SHP77 treated with DMSO at 0.1 percent for 48 hours (cell line): ENCODE data around the gene CROCC2.
A peak's percentile ranks its signal among the peaks of the same experiment; 100 is the strongest.

Experiments used
- DNase-seq: peaks from one replicate; lab custom pipeline; 2025; lab: John Stamatoyannopoulos, UW

The CROCC2 gene

GRCh38 chr2:240906141-240906910 lies at the start of gene CROCC2:
Gene CROCC2, plus strand, starts transcription at chr2:240906336. Its CDS starts 178 bp downstream, at chr2:240906514.
- no peak for DNase-seq

- peak; percentile 39 for DNase-seq
Measured at GRCh38 chr2:240857039-240858008, 48.8 kb upstream of the CROCC2 start.

GRCh38 chr2:240858321-240858720 lies 47.8 kb upstream of the CROCC2 start:
- no peak for DNase-seq

- DNase-seq = no peak
Measured at GRCh38 chr2:240858871-240859270, 47.3 kb upstream of the CROCC2 start.

DNA sequence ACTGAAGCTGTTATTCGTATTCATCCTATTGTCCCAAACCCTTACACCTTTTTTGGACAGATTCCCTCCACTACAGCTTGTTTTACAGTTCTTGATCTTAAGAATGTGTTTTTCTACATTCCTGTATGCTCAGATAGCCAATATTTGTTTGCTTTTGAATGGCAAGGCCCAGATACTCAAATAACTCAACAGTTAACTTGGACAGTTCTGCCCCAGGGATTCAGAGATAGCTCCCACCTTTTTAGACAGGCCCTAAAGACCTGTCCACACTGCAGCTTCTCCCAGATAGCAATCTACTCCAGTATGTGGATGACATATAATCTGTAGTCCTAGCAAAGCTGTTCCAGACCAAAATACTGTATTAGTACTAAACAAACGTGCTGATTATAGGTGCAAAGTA lies 44.6 kb upstream of the CROCC2 start:
- no peak for DNase-seq

DNA sequence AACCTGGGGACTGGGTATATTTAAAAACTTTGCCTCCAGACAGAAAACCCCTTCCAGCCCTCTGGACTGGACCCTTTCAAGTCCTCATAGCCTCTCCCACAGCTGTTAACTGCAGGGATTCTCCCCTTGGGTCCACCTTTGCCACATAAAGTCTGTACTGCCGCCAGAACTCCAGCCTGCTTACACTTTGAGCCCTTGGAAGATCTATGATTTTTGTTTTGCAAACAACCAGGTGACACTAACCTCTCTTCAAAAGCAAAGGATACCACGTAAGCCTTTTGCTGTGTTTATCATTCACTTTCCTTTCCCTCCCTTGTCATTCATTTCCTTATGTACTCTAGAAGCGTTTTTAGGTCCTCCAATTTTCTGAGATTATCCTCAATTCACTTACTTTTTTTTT lies 41.7 kb upstream of the CROCC2 start:
- no peak for DNase-seq

- DNase-seq = no peak
Measured at GRCh38 chr2:240865391-240865790, 40.7 kb upstream of the CROCC2 start.

DNA sequence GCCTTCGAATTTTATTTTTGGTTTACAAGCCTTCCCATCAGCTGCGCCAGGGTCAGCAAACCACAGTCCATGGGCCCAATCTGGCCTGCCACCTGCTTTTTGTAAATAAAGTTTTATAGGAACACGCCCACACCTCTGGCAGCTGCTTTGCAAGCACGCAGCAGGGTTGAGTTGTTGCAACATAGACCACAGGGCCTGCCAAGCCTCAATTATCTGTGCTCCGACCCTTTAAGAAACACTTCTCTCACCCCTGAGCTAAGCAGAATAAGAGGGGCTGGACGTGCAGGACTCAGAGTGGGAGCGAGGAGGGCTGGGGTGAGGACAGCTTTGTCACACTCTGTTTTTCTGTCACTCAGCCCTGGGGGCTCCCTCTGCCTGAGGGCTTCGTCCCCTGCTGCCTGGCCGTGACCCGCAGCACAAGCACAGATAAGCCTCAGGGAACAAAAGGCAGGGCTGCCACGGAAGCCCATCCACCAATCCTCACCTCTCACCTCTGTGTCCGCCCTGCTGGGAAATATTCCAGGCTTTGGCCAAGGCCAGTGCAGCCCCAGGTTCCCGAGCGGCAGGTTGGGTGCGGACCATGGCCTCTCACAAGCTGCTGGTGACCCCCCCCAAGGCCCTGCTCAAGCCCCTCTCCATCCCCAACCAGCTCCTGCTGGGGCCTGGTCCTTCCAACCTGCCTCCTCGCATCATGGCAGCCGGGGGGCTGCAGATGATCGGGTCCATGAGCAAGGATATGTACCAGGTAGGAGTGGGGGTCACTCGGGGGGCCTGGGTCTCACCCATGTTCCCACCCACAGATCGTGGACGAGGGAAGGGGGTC lies 37.6 kb upstream of the CROCC2 start, which contains the start of gene AGXT:
Gene AGXT (plus strand): TSS at position 539 of the 823 bp plus-strand sequence. CDS start 42 bp downstream, at position 581.
- peak; percentile 68 for DNase-seq

DNA sequence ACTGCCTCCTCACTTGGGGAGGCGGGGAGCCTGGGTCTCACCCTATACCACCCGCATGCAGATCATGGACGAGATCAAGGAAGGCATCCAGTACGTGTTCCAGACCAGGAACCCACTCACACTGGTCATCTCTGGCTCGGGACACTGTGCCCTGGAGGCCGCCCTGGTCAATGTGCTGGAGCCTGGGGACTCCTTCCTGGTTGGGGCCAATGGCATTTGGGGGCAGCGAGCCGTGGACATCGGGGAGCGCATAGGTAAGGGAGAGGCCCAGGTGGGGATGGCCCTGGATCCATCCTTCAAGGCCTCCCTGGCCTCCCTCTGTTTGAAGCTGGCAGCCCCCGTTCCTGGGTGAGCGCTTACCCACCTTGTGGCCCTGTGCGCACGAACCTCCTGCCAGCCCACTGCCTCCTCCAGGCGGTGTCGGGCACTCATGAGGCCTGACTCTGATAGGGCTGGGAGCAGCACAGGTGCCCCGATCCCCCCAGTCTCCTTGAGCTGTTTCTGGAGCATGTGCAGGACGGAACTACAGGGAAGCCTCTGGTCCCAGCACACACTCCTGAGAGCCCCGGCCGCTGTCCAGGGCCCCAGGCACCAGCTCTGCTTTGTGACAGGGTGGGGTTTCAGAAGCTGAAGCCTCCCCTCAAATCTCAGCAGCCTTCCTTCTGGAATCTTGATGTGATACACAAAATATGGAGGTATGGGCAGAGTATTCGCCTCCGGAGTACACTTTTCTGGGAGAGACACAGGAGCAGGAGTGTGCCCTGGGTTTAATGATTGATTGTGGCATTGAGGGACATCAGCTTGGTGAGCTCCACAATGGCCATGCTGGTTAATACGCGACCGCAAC lies 36.8 kb upstream of the CROCC2 start:
- DNase-seq = no peak

DNA sequence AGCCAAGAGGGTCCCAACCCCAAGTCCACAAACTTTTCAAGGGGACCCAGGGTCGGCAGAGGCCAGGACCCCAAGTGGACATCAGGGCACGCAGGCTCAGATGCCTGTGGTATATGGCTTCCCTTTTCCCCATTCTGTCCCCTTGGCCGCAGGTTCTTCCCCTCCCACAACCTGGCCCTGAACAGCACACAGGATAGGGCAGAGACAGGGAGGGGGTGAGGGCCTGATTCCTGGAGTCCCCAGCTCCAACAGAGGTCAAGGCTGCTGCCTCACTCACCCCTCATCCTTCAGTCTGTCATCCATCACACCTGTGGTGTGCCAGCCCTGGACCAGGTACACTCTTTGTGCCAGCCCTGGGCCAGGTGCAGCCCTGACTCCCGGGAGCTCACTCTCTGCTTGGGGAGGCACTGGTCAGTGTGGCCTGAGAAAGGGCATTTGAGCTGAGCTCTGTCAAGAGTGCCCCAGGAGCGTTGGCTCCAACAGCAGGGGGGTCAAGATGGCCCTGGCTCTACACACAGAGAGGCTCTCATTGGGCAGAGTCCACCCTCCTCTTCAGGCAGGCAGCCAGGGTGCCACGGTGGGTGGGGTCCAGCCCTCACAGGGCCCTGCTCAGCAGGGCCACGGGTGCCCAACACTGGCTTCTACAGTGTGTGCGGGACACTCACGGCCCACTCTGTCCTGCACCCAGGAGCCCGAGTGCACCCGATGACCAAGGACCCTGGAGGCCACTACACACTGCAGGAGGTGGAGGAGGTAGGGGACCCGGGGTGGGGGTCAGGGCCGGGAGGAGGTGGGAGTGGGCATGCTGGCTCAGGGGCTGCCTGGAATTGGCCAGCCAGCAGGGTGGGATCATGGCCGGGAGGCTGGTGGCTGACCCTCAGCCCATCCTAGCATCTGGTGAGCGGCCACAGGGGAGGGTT lies 35.9 kb upstream of the CROCC2 start:
- DNase-seq = no peak

DNA sequence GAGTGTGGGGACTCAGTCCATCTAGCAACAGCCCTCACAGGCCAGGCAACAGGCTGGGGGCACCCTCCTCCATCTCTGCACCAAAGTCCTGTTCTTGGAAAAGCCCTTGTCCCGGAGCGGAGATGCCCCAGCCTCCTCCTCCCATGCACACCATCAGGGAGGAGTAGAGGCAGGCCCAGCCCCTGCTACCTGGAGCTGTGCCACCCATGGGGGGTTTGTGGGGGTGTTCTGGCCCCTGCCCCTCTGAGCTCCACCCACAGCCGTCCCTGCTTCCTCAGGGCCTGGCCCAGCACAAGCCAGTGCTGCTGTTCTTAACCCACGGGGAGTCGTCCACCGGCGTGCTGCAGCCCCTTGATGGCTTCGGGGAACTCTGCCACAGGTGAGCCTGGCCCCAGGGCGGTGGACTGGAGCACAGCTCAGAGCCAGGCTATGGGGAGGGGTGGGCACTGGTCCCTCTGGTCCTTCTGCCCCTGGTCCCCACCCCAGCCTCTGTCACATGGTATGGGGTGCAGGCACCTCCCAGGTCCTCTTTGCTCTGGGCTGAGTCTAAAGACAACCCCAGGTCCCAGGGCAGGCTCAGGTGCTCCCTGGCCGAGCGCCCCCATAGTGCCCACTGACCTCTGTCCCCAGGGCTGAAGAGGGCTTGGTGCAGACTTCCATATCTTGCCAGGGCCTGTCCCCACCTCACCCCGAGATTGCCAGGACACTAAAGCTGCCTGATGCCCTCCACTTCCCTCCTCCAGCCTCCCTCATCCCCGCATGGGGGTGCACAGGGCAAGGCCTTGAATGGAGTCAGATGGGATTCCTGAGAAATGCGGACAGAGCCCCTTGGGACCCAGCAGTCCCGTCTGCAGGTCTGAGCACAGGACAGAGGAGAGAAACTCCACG lies 34.8 kb upstream of the CROCC2 start:
- DNase-seq = no peak

DNA sequence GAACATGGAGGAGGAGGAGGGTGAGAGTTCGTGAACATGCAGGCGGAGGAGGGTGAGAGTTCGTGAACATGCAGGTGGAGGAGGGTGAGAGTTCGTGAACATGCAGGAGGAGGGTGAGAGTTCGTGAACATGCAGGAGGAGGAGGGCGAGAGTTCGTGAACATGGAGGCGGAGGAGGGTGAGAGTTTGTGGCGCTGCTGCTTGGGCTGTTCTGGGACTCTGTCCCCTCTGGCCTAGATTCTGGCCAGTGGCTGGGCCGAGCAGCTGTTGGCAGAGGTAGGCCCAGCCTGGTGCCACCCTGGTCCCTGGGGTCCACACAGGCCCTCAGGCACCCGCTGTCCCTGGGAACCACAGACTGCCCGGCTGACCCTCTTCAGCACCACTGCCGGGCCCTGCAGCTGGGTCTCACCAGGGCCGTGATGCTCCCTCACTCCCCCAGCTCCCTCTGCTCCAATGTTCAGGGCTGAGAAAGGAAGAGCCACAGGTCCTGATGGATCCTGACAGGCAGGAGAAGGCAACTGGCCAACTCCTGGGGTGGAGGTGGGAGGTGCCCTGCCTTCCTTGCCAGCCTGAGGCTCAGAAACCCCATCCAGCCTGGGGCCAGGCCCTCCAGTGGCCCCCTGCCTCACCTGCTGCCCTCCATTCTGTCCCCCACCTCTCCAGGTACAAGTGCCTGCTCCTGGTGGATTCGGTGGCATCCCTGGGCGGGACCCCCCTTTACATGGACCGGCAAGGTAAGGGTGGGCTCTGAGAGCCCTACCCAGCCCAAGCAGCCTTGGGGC lies 33.6 kb upstream of the CROCC2 start:
- DNase-seq = no peak

GRCh38 chr2:240873098-240873788 lies 32.9 kb upstream of the CROCC2 start:
- no peak for DNase-seq

DNA sequence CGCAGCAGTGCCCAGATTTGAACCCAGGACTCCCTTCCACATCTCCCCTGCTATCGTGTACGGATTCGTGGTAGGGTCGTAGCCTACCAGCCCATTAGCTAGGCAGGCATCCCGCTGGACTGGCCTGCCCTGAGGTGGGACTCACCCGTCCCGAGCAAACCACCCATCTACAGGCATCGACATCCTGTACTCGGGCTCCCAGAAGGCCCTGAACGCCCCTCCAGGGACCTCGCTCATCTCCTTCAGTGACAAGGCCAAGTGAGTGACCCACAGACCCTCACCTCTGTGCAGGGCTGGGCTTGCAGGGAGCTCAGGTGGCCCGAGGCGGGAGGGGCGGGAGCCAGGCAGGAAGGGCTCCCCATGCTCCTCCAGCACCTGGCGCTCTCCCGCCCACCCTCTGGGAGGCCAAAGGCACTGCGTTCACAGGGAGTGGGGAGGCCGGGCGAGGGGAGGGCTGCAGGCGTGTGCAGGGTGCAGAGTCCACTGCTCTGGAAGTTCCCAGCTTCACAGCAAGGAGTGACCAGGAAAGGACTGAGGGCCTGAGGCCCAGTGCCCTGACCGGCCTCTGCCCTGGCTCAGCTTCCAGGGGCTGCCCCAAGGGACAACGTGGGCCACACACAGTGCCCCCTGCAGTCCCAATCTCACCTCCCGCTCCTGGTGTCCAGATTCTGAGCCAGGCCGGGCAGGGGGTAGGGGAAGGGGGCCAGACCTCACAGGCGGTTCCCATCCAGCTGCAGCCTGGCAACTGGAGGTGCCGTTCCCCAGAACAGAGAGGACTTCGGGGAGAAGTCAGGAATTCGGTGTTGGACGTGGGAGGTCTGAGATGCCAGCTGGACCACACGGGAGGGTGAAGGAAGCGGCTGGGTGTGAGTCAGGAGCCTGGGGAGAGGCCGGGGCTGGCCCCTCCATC lies 32.1 kb upstream of the CROCC2 start:
- no peak for DNase-seq

GRCh38 chr2:240874715-240875227 lies 31.4 kb upstream of the CROCC2 start:
- DNase-seq = no peak
